OCI-LY1 (cell line): ENCODE results near the gene CELF2.

Experiments
- H2AFZ ChIP-seq: fragments of 200-600 bp; sonication (generic), shearing (Covaris generic); 2 replicates; pipeline ENCODE4 v1.6.0; 2014; ENCODE audit warnings: antibody characterized with exemption, mild to moderate bottlenecking, low read length
- H3F3A ChIP-seq: fragments of 200-600 bp; sonication (generic), shearing (Covaris generic); 2 replicates; pipeline ENCODE4 v1.6.0; 2014; ENCODE audit warnings: mild to moderate bottlenecking, antibody characterized with exemption, low read length, moderate library complexity; ENCODE audit not compliant: insufficient read depth
- H3K27ac ChIP-seq: fragments of 200-600 bp; sonication (generic); 2 replicates; pipeline ENCODE4 v1.5.1; 2014; ENCODE audit warnings: low read length, mixed run types, mild to moderate bottlenecking, low read depth; ENCODE audit not compliant: poor library complexity, severe bottlenecking
- H3K27me3 ChIP-seq: fragments of 200-600 bp; sonication (generic); 2 replicates; pipeline ENCODE4 v1.6.0; 2014; ENCODE audit warnings: antibody characterized with exemption, mild to moderate bottlenecking, low read length, moderate library complexity; ENCODE audit not compliant: insufficient read depth
- H3K36me3 ChIP-seq: fragments of 200-600 bp; sonication (generic); 2 replicates; pipeline ENCODE4 v1.6.1; 2014; ENCODE audit warnings: mild to moderate bottlenecking, antibody characterized with exemption, low read length, moderate library complexity, mixed read lengths; ENCODE audit not compliant: insufficient read depth
- H3K4me1 ChIP-seq: fragments of 200-600 bp; sonication (generic); 2 replicates; pipeline ENCODE4 v1.5.1; 2014; ENCODE audit warnings: mild to moderate bottlenecking, low read length, moderate library complexity; ENCODE audit not compliant: insufficient read depth, severe bottlenecking
- H3K4me2 ChIP-seq: fragments of 200-600 bp; sonication (generic), shearing (Covaris generic); 2 replicates; pipeline ENCODE4 v1.6.1; 2014; ENCODE audit warnings: low read length
- H3K4me3 ChIP-seq: fragments of 200-600 bp; sonication (generic); 2 replicates; pipeline ENCODE4 v1.5.1; 2014; ENCODE audit warnings: low read length, low read depth, mild to moderate bottlenecking, mixed read lengths; ENCODE audit not compliant: poor library complexity, severe bottlenecking
- H3K79me2 ChIP-seq: fragments of 200-600 bp; shearing (Covaris generic); 2 replicates; pipeline ENCODE4 v1.6.1; 2016; ENCODE audit warnings: mixed run types, low read length, mixed read lengths; ENCODE audit not compliant: insufficient read depth
- H3K9ac ChIP-seq: fragments of 200-600 bp; sonication (generic), shearing (Covaris generic); 2 replicates; pipeline ENCODE4 v1.6.1; 2014; ENCODE audit warnings: mild to moderate bottlenecking, low read length, mixed read lengths
- H3K9me2 ChIP-seq: fragments of 200-600 bp; sonication (generic), shearing (Covaris generic); 2 replicates; pipeline ENCODE4 v1.6.1; 2014; ENCODE audit warnings: low read depth, mild to moderate bottlenecking, low read length, mixed read lengths
- H3K9me3 ChIP-seq: fragments of 200-600 bp; shearing (Covaris generic); 2 replicates; pipeline ENCODE4 v1.6.1; 2014; ENCODE audit warnings: low read length, mixed read lengths
- H4K20me1 ChIP-seq: fragments of 200-600 bp; sonication (generic), shearing (Covaris generic); 2 replicates; pipeline ENCODE4 v1.6.0; 2016; ENCODE audit warnings: mild to moderate bottlenecking, low read length; ENCODE audit not compliant: insufficient read depth
- CTCF ChIP-seq: fragments of 200-600 bp; sonication (generic), shearing (Covaris generic); IDR thresholded peaks from 2 replicates; pipeline ENCODE4 v1.5.1; 2017; ENCODE audit warnings: mild to moderate bottlenecking, antibody characterized with exemption, low read length, moderate library complexity, mixed read lengths
- EZH2 ChIP-seq: fragments of 200-600 bp; sonication (generic), shearing (Covaris generic); IDR thresholded peaks from 2 replicates; pipeline ENCODE4 v1.8.0; 2017; ENCODE audit warnings: borderline replicate concordance, mixed run types, mild to moderate bottlenecking, antibody characterized with exemption, low read length, moderate library complexity, mixed read lengths

The CELF2 gene

GRCh38 chr10:11034762-11035161 lies 17.1 kb downstream of the CELF2 start:
- Histone ChIP-seq H3K79me2 (no peaks in the 10 kb centered on the region), H3K36me3 (no peaks in the 10 kb centered on the region), H3K9me3 (no peaks in the 10 kb centered on the region), H3K4me3 (no peak overlapping the region), H3K4me1 (no peaks in the 10 kb centered on the region), H3K27ac (no peak overlapping the region), H3K4me2 (no peak overlapping the region), H3F3A (no peaks in the 10 kb centered on the region), H3K27me3 (no peaks in the 10 kb centered on the region), H4K20me1 (no peaks in the 10 kb centered on the region), H3K9me2 (no peaks in the 10 kb centered on the region), H3K9ac (no peak overlapping the region), H2AFZ (no peak overlapping the region)
- TF ChIP-seq EZH2 (no peak), CTCF (no peak)

GRCh38 chr10:11035301-11035991 lies 17.8 kb downstream of the CELF2 start:
- Histone ChIP-seq H4K20me1 (no peaks in the 10 kb centered on the region), H3K4me2 (no peak overlapping the region), H3K4me1 (no peaks in the 10 kb centered on the region), H3K9me3 (no peaks in the 10 kb centered on the region), H3K27ac (no peak overlapping the region), H3F3A (no peaks in the 10 kb centered on the region), H3K4me3 (no peak overlapping the region), H3K36me3 (no peaks in the 10 kb centered on the region), H3K9ac (no peak overlapping the region), H2AFZ (no peak overlapping the region), H3K79me2 (no peaks in the 10 kb centered on the region), H3K27me3 (no peaks in the 10 kb centered on the region), H3K9me2 (no peaks in the 10 kb centered on the region)
- TF ChIP-seq EZH2 = no peak
- no peak for TF ChIP-seq CTCF

GRCh38 chr10:11036424-11037011 lies 18.8 kb downstream of the CELF2 start:
- no peaks in the 10 kb centered on the region for H3K9me2 ChIP-seq
- H4K20me1 ChIP-seq = no peaks in the 10 kb centered on the region
- H3K4me2 ChIP-seq = no peak overlapping the region
- TF ChIP-seq EZH2 = no peak
- TF ChIP-seq CTCF = peak; percentile 33; the same call in 1 of the 2 replicates
- no peaks in the 10 kb centered on the region for H3K27me3 ChIP-seq
- H3K79me2 ChIP-seq = no peaks in the 10 kb centered on the region
- no peaks in the 10 kb centered on the region for H3K9me3 ChIP-seq
- no peaks in the 10 kb centered on the region for H3K4me1 ChIP-seq
- H3F3A ChIP-seq = no peaks in the 10 kb centered on the region
- H3K27ac ChIP-seq = no peak overlapping the region
- no peaks in the 10 kb centered on the region for H3K36me3 ChIP-seq
- H2AFZ ChIP-seq = no peak overlapping the region
- no peak overlapping the region for H3K4me3 ChIP-seq
- H3K9ac ChIP-seq = no peak overlapping the region
